Activated CD8-positive, alpha-beta memory T cell treated with anti-CD3 and anti-CD28 coated beads for 1 hour (primary cell): ENCODE measurements around the gene NDRG3.
A peak's percentile ranks its signal among the peaks of the same experiment; 100 is the strongest.
"Not testable (repeated sequence)": the region's sequence is repeated elsewhere in the genome, so short reads cannot be mapped to it uniquely, and the experiment has no call there.

Source experiments
- DNase-seq, 2 donors: peaks; one replicate each; pipeline ENCODE4 v3.0.0-alpha.2; 2020; ENCODE audit warnings: low read depth in 1 of 2; ENCODE audit errors: extremely low read depth in 1 of 2

The NDRG3 gene

DNA sequence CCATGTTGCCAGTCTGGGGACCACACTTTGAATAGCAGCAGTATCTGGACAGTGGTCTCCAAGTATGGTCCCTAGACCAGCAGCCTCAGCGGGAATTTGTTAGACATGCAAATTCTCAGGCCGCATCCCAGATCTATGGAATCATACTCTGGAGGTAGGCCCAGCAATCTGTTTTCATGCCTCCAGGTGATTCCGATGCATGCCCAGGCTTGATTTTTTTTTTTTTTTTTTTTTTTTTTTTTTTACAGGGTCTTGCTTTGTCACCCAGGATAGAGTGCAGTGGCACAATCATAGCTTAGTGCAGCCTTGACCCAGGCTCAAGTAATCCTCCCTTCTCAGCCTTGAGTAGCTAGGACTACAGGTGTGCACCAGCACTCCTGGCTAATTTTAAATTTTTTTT, 99.2 kb downstream of the NDRG3 start:
- no peak for DNase-seq

DNA sequence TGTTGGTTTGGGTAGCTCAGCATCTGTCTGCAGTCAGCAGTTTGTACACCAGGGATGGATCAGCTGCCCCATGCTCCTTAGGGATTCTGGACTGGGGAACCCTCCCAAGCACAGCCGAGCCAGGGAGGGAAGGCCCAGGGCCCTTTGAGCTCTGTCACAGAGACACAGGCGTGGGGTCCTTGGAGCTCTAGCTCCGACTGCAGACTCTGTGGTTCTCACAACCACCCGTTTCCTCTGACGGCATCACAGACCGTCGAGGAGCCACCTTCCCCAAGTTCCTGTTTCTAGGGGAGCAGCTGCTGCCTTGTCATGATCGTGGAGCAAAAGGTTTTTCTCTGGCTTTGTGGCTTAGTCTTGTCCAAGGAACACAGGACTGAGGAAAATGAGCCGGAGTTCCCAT, 99.9 kb downstream of the NDRG3 start, which contains the start of gene SLA2:
Gene SLA2, minus strand, starts transcription at position 199 of the 400 bp plus-strand sequence. CDS start 4,861 bp downstream, outside the sequence.
- peak; percentile 39 to 43 for DNase-seq

DNA sequence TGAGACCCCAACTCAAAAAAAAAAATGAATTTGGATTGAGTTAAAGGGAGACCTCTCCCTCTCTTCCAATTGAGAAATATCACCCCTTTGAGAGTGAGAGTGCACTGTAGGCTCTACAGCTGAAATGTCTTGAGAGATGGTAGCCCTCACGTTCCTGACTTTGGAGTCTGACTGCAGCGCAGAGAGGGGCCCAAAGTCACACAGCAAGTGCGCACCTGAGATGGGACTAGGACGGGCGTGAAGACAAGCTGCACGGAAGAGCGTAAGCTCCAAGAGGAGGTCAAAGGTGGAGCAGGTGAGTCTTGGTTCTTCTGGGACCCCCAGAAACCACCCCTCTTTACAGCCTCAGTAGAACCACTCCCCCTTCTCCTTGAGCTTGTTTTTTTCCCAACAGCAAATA, 100.5 kb downstream of the NDRG3 start:
- DNase-seq: no peak

DNA sequence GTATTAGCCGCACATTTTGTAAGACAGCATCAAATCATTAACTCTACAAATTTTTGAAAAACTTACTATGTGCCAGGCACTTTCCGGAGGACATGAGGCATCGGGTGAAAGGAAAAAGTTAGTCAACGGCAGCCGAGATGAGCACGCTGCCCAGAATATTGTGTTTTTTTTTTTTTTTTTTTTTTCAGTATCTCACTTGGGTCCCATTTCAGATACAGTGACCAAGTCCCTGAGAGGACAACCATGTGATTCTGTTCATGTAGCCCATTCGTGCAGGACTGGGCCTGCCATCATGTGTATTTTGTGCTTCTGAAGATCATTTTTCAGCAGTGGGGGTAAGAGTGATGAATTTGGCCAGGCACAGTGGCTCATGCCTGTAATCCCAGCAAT, 101.2 kb downstream of the NDRG3 start:
- DNase-seq: peak in 1 of 2 donors; percentile 13

DNA sequence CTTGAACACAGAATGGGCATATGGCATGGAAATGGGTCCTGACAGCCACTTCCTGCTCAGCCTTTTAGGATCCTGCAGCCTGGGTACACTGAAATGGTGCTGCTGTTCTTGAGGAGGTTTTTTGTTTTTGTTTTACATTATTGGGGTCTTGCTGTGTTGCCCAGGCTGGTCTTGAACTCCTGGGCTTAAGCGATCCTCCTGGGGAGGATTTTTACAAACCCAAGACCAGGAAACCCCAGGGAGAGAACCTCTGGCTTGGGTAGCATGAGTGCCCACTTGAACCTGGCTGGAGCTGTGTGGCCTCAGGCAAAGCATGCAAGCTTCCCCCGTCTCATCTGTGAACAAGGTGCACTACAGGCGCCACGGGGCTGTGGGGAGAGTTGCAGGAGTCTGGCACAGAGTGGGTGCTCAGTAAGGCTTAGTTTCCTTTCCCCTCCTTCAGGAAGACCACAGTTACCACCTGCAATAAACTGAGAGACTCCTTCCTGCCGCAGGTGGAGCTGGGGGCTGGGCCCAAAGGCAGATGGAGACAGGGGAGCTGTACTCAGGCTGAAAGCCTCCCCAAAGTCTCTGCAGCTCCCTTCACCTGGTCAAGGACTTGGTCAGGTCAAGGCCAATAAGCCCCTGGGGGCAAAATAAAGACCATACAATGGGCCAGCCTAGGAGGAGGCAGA, 101.7 kb downstream of the NDRG3 start:
- peak in 1 of 2 donors; percentile 37 for DNase-seq

DNA sequence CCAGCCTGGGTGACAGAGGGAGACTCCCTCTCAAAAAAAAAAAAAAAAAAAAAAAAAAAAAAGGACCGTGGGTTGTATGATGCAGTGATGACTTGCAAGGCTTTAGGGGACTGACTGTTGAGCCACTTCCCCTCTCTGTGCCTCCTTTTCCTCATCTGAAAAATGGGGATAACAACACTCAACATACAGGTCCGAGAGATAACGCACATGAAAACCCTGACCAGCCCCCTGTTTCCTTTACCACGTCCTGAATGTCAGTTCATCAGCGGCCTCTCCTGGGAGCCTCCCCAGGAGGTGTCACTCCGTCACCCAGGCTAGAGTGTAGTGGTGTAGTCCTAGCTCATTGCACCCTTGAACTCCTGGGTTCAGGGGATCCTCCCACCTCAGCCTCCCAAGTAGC, 103.8 kb downstream of the NDRG3 start:
- DNase-seq: no peak

DNA sequence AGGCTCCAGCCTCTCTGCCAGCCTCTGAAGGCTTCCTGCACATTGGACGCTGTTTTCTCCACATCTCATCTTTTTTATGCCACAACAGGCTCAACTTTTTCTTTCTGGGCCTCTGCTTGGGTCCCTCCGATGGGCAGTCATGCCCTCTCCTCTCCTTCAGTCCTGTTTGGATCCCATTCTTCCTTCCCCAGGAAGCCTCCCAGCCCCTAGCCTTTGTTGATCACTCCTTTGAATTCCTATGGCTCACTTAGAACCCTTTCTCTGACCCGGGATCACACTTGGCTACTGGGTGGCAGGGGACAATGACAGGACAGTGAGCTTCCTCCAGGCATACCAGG, 104.4 kb downstream of the NDRG3 start:
- no peak for DNase-seq

DNA sequence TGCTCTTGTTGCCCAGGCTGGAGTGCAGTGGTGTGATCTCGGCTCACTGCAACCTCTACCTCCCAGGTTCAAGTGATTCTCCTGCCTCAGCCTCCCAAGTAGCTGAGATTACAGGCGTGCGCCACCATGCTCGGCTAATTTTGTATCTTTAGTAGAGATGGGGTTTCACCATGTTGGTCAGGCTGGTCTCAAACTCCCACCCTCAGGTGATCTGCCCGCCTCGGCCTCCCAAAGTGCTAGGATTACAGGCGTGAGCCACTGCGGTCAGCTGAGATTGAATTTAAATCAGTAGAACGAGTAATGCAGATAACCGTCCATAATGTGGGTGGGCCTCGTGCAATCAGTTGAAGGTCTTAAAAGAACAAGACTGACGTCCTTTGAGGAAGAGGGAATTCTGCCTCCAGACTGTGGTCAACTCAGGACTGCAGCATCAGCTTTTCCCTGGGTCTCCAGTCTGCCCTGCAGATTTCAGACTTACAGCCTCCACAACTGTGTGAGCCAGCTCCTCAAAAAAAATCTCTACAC, 107.0 kb downstream of the NDRG3 start:
- DNase-seq: not testable (repeated sequence)

DNA sequence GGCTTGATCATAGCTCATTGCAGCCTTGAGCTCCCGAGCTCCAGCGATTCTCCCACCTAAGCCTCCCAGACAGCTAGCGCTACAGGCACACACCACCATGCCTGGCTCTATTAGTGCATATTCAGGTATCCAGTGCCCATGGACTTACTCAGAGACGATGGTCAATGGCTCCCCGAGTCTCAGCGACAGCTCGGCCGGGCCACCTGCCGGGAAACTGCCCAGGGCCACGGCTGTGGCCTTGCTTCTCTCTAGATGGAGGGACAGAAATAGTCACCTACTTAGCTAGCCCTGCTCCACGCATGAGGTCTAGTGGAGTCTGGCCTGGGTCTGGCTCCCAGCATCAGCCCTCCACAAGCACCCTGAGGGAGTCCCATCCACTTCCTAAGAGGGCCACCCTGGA, 111.5 kb downstream of the NDRG3 start:
- no peak for DNase-seq

DNA sequence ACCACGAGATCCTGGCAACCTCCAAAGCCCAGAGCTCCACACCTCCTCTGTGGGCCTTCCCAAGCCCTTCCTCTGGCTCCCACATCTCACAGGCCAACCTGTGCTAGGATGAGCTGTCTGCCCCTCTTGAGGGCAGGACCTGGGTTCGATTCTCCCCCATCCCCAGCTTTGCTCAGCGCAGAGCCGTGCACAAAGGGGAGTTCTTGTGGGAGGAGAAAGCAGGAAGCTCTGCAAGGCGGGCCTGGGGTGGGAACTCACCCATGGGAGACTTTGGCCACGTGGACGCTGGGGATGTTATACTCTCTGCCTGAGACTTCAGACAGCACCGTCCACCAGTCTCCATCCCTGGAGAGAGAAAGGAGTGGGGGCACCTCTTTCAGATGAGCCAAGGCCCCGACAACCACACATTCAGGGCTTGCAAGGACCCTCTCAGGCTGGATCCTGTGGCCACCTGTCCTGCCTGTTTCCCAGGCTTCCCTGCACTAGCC, 112.6 kb downstream of the NDRG3 start:
- no peak for DNase-seq

DNA sequence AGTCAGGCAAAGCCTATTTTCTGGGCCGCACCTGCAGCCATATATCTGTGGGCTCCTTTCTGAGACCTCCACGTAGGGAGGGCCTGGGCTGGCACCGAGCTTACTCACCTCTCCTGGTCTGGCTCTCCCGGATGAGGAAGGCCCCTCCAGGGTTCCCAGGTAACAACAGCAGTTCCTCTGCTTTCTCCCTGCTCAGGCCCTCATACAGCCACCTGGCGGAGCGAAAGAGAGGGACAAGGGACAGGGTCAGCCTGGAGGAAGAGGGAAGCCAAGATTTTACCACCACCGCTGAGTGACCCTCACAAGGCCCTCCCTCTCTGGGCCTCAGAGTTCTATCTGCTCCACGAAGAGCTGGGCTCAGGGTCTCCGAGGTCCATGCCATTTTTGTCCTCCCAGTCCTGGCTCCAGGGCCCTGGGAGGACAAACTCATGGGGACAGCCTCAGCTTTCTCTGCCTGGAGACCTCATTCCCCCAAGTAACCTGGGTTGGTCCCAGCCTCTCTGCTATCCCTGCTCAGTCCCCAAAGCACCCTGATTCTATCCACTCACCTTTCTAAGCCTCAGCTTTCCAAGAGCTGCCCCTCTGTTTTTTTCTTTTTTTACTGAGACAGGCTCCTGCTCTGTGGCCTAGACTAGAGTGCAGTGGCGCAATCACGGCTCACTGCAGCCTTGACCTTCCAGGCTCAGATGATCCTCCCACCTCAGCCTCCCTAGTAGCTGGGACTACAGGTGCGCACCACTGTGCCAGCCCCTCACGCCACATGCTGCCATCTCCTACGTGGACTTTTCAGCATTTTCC, 113.2 kb downstream of the NDRG3 start:
- DNase-seq: no peak

DNA sequence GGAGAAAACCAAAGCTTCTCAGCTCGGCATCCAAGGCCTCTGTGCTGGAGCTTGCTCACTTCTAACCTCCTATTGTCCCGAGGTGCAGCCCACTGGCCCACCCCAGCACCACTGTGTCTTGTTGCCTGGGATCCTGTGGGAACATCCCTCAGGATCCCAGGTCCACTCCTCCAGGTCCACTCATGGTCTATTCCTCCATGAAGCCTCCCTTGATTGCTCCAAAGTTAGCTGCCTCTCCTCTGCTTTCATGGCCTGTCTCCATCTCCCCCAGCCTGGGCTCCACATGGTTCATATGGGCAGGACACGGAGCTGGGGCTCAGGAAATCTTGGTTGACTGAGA, 113.8 kb downstream of the NDRG3 start:
- DNase-seq: no peak

DNA sequence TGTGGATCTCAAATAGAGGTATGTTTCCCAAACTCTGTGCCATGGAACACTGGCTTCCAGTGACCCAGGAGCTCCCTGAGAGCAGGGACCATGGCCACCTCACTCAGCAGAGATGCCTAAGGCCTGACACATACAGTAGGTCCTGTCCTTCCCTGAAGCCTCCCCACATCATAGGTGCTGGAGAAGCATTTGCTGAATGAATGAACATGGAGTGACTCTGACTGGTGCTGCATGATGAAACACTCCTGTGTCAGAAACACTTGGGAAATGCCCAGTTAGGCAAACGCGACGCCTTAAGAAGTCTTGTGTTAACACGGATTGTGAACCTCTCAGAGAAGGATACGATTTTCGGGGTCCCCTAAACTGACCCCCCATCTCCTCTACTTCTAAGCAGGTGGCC, 114.2 kb downstream of the NDRG3 start:
- DNase-seq: no peak

DNA sequence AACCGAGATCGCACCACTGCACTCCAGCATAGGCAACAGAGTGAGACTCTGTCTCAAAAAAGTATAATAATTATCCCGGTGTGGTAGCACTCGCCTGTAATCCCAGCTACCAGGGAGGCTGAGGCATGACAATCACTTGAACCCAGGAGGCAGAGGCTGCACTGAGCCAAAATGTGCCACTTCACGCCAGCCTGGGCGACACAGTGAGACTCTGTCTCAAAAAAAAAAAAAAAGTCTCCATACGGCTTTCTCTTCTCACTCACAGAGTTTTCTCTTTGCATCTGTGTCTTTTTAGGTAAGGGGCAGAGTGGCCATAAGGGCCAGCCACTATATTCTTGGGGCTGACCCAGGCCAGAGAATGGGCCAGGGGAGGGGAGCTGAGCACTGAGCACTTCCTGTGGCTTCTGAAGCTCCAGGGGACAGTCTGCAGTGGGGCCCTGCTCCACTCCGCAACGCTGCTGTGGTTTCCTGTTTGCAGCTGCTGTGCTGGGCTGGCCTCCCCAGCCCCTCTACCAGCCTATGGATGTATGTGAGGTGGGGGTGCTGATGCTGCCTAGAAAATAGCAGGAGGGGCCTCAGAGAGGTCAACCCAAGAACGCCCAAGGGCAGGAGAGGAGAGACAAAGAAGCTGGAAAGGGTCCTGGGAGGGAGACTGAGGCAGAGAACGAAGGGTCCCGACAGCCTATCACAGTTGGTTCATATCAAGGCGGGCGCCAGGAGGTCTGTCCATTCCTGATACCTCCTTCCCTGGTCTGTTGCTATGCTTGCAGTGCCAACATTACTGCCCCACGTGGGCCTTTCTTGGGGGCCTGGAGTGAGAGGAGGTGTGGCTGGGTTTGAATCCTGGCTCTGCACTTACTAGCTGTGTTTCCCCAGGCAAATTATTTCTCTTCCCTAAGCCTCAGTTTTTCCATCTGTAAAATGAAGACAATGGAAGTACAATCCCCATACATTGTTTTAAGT, 115.9 kb downstream of the NDRG3 start:
- peak in 1 of 2 donors; percentile 28 for DNase-seq

DNA sequence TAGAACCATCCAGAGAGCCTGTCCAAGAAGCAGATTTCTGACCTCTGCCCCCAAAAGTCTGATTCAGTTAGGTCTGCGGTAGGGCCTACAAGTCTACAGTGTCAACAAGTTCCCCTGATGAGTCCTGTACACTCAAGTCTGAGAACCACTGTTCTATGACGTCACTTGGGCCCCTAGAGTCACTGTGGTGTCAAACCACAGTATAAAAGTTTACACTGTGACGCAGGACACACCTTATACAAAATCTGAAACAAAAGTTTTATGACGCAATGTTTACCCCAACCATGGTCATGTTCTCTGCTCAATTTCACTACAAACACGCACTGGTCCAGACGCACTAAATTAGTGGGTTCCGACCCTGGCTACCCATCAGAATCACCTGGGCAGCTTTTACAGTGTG, 117.8 kb downstream of the NDRG3 start:
- DNase-seq: no peak

DNA sequence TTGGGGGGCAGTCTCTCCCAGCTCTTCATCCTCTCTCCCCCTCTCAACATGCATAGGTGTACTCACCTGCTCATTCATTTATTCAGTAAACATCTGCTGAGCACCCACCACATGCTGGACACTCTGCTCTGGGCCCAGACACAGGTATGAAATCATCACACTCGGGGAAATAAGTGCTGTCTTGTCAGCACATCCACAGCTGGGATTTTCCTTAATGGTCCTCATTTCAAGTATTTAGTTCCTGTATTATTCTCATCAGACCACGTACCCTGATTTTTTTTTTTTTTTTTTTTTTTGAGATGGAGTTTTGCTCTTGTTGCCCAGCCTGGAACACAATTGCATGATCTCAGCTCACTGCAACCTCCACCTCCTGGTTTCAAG, 121.0 kb downstream of the NDRG3 start:
- DNase-seq: no peak

DNA sequence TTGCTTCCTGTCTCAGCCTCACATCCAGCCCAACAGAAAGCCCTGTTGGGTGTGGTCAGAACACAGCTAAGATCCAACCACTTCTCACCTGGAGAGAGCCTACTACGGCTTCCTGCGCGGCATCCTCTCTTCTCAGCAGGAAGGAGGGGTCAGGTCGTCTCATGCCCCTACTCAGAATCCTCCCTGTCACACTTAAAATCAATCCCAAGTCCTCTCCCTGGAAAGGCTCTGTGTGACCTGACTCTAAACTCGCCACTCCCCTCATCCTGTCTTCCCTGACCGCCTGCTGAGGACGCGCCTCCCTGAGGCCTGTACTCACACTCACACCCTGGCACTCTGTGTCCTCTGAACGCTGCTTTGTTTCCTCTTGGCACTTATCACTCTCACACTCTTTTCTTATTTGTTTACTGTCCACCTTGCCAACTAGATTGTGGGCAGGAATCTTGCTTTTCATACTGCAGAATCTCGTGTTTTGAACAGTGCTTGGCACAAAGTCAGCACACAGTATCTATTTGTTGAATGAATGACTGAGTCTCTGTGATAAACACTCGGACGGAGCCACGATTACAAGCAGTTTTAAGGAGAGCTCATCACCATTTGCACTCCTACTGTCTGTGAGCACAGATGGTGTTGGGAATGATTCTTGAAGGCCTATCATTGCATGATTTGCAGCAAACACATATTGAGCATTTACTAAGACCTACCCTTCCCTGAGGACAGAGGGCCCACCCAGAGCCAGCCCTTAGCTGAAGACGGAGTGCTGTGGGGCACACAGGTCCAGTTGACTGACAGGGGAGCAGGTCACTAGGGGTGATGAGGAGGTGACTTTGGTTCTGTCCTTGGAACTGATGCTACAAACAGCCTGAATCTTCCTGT, 121.6 kb downstream of the NDRG3 start:
- DNase-seq: no peak

DNA sequence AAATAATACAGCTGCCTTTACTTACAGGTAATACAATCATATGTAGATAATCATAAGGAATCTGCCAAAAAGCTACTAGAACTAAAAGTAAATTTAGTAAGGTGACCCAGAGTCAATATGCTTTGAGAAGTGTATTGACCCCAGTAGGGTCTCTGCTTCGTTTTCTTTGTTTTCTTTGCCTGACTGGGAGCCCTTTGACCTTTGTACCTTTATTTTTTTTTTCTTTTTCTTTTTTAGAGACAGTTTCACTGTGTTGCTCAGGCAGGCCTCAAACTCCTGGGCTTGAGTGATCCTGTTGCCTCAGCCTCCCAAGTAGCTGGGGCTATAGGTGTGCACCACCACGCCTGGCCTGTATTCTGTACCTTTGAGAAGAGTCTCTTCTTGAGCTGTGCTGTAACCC, 122.4 kb downstream of the NDRG3 start:
- no peak for DNase-seq

DNA sequence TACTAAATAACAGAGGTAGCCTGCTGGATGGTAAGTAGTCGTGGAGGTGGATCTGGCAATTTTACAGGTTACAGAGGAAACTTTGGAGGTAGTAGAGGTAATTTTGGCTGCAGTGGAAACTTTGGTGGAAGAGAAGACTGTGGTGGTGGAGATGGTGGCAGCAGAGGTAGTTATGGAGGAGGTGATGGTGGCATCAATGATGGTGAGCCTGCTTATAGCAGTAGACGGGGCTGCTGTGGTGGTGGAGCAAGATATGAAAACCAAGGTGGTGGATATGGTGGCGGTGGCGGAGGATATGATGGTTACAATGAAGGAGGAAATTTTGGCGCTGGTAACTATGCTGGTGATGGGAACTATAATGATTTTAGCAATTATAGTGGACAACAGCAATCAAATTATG, 125.0 kb downstream of the NDRG3 start:
- no peak for DNase-seq
